ENCODE results near the gene UBXN1.

- TF ChIP-seq CTCF (IDR thresholded peaks at IDR 0.05; ENCODE audit: insufficient read depth, low read length), result no peak
- peak; percentile 74; the same call in 1 of the 2 replicates for TF ChIP-seq POLR2AphosphoS5 (IDR thresholded peaks at IDR 0.05; ENCODE audit: low read depth)
Measured at GRCh38 chr11:62705880-62706849, 27.3 kb upstream of the UBXN1 start.
